ENCODE data around the gene VPS41. TPM values are rescaled to one million over a fixed set of nuclear protein-coding genes. Genes with fewer than 3 reads are reported as not detected.

VPS41 gene
- total and polyA plus RNA-seq, 11 donors = 6.0 to 55.8 (median 42.8) TPM

DNA sequence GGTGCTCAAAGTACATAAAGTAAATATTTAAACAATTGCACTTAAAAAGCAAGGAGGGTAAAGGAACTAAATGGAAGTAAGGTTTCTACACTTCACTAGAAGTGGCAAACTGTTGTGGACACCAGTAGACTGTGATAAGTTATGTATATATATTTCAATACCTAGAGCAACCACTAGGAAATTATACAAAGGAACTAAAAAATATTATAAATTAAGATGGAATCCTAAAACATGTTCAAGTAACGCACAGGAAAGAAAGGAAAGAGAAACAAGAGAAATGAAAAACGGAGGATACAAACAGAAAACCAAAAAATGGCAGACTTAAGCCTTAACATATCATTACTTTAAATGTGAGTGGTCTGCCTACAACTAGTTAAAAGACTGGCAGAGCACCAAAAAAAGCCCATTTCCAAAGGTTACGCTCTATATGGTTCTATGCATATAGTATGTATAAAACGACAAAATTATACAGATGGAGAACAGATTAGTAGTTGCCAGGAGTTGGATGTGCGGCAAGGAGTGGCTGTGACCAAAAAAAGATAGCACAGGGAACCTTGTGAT lies 19.0 kb downstream of the VPS41 start:
- 94 to 96% (median 95%) methylated on average over 5 of the region's 5 CpGs for WGBS, 4 donors
- DNase-seq (no peak), ATAC-seq (no peak)
- H3K27me3 ChIP-seq = no peaks in the 10 kb centered on the region
- no peak overlapping the region for H3K4me3 ChIP-seq
- H3K27ac ChIP-seq = no peak overlapping the region
- no peak for TF ChIP-seq POLR2A (IDR thresholded peaks at IDR 0.05)
- TF ChIP-seq, protein P1, sequence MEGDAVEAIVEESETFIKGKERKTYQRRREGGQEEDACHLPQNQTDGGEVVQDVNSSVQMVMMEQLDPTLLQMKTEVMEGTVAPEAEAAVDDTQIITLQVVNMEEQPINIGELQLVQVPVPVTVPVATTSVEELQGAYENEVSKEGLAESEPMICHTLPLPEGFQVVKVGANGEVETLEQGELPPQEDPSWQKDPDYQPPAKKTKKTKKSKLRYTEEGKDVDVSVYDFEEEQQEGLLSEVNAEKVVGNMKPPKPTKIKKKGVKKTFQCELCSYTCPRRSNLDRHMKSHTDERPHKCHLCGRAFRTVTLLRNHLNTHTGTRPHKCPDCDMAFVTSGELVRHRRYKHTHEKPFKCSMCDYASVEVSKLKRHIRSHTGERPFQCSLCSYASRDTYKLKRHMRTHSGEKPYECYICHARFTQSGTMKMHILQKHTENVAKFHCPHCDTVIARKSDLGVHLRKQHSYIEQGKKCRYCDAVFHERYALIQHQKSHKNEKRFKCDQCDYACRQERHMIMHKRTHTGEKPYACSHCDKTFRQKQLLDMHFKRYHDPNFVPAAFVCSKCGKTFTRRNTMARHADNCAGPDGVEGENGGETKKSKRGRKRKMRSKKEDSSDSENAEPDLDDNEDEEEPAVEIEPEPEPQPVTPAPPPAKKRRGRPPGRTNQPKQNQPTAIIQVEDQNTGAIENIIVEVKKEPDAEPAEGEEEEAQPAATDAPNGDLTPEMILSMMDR (IDR thresholded peaks at IDR 0.05) = peak in 2 of 12 donors; percentile 55 to 56
- peaks cover 0 to 13% (median 0%) of the 10 kb centered on the region in 12 donors for H3K9me3 ChIP-seq
- intact Hi-C loops (cut with DNase I) = no loop called here
- H3K36me3 ChIP-seq = peaks cover 0 to 2% (median 0%) of the 10 kb centered on the region in 9 donors
- H3K4me1 ChIP-seq = no peaks in the 10 kb centered on the region

DNA sequence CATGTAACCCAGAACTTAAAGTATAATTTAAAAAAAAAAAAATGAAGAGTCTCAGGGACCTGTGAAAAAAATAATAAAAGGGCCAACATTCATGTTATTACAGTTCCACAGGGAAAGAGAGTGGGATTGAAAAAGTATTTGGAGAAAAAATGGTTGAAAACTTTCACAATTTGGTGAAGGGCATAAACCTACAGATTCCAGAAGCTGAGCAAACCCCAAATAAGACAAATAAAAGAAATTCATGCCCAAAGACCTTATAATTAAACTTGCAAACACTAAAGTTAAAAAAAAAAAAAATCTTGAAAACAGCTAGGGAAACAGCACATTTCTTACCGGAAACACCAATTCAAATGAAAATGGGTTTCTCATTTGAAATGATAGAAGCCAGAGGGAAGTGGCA lies 19.9 kb downstream of the VPS41 start:
- DNase-seq (no peak), ATAC-seq (no peak)
- H3K36me3 ChIP-seq = no peaks in the 10 kb centered on the region
- H3K27me3 ChIP-seq = no peaks in the 10 kb centered on the region
- TF ChIP-seq, protein P1 (IDR thresholded peaks at IDR 0.05) = no peak
- no peak for TF ChIP-seq POLR2A (IDR thresholded peaks at IDR 0.05)
- no peaks in the 10 kb centered on the region for H3K4me1 ChIP-seq
- intact Hi-C loops (cut with DNase I) = no loop called here
- H3K9me3 ChIP-seq = peaks cover 0 to 13% (median 0%) of the 10 kb centered on the region in 12 donors
- WGBS, 4 donors = 96 to 100% (median 97%) methylated on average over 1 of the region's 1 CpG
- H3K4me3 ChIP-seq = no peak overlapping the region
- H3K27ac ChIP-seq = no peak overlapping the region

DNA sequence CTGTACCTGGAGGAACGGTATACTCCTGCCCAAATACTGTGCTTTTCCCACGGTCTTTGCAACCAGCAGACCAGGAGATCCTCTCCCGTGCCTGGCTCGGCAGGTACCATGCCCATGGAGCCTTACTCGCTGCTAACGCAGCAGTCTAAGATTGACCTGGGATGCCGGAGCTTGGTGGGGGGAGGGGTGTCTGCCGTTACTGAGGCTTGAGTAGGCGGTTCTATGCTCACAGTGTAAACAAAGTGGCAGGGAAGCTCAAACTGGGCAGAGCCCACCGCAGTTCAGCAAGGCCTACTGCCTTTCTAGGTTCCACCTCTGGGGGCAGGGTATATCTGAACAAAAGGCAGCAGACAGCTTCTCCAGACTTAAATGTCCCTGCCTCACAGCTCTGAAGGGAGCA lies 22.7 kb downstream of the VPS41 start:
- Histone ChIP-seq H3K4me3 (no peak overlapping the region), H3K4me1 (no peaks in the 10 kb centered on the region), H3K9me3 (peaks cover 0 to 13% (median 0%) of the 10 kb centered on the region in 12 donors), H3K27ac (no peak overlapping the region), H3K36me3 (no peaks in the 10 kb centered on the region), H3K27me3 (no peaks in the 10 kb centered on the region)
- TF ChIP-seq POLR2A (IDR thresholded peaks at IDR 0.05) = no peak
- TF ChIP-seq, protein P1 (IDR thresholded peaks at IDR 0.05) = no peak
- intact Hi-C loops (cut with DNase I) = no loop called here
- DNase-seq (no peak), ATAC-seq (no peak)
- WGBS, 4 donors = 92 to 95% (median 95%) methylated on average over 9 to 10 of the region's 10 CpGs

DNA sequence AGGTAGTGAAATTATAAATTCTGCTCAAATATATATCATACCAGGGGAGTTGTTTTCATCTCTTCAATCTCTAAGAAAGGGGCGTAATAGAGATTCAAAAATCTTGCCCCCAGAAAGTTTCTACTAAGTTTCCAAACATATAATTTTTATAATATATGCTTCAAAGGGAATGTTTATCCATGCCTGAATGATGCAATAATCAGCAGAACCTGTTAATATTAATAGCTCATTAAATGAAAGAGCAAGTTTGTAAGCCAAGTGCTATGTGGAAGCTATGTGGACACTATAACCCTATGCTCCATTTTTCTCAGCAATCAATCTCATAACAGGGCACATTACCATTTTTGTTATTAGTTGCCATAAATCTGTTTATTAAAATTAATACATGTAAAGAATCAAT lies 25.3 kb downstream of the VPS41 start:
- H3K9me3 ChIP-seq = peaks cover 0 to 4% (median 0%) of the 10 kb centered on the region in 12 donors
- no peak for ATAC-seq

More for the DNA sequence above, 25.3 kb downstream of the VPS41 start:
- 97 to 100% (median 98%) methylated on average over 1 of the region's 1 CpG for WGBS, 4 donors
- DNase-seq = no peak
- TF ChIP-seq, protein P1 (IDR thresholded peaks at IDR 0.05) = no peak
- no peak for TF ChIP-seq POLR2A (IDR thresholded peaks at IDR 0.05)
- no peaks in the 10 kb centered on the region for H3K36me3 ChIP-seq
- H3K27me3 ChIP-seq = no peaks in the 10 kb centered on the region
- peaks cover 0 to 11% (median 0%) of the 10 kb centered on the region in 12 donors for H3K4me1 ChIP-seq
- H3K27ac ChIP-seq = no peak overlapping the region
- H3K4me3 ChIP-seq = no peak overlapping the region
- intact Hi-C loops (cut with DNase I) = no loop called here
